CD14-positive monocyte (primary cell): ENCODE measurements around the gene PATE4. TPM values are rescaled to one million over a fixed set of nuclear protein-coding genes. Genes with fewer than 3 reads are reported as not detected.

Experiments used
- DNase-seq, 3 donors: peaks; one replicate each; pipeline ENCODE4 v3.0.0-alpha.2; 2011 to 2022
- H2AFZ ChIP-seq: 2 replicates; pipeline ENCODE4 v1.6.0; 2012; ENCODE audit warnings: mild to moderate bottlenecking, low read depth, low read length, inconsistent platforms; ENCODE audit not compliant: insufficient read depth, poor library complexity, severe bottlenecking
- H3K27ac ChIP-seq, 2 donors: 1 replicate in 1 of 2; 2 replicates in 1 of 2; pipeline ENCODE4 v1.5.1; 2012 to 2013; ENCODE audit warnings: low read length in 2 of 2, control low read depth in 1 of 2, inconsistent platforms in 1 of 2, low read depth in 1 of 2, mild to moderate bottlenecking in 1 of 2
- H3K27me3 ChIP-seq, 2 donors: one replicate each; pipeline versions ENCODE4 v1.6.0 to v1.6.1; 2011 to 2013; ENCODE audit warnings: low read length in 2 of 2; ENCODE audit not compliant: control insufficient read depth in 2 of 2, insufficient read depth in 2 of 2
- H3K36me3 ChIP-seq, 2 donors: replicated peaks in 1 of 2; 1 replicate in 1 of 2; 2 replicates in 1 of 2; pipeline versions ENCODE4 v1.5.1 to v1.6.1; 2012 to 2013; ENCODE audit warnings: low read length in 2 of 2, control low read depth in 1 of 2, inconsistent platforms in 1 of 2, mild to moderate bottlenecking in 1 of 2; ENCODE audit not compliant: insufficient read depth in 2 of 2, control insufficient read depth in 1 of 2
- H3K4me1 ChIP-seq, 2 donors: 1 replicate in 1 of 2; 2 replicates in 1 of 2; pipeline versions ENCODE4 v1.5.1 to v1.6.1; 2012 to 2013; ENCODE audit warnings: low read length in 2 of 2, control low read depth in 1 of 2, inconsistent platforms in 1 of 2, mild to moderate bottlenecking in 1 of 2, moderate library complexity in 1 of 2; ENCODE audit not compliant: insufficient read depth in 2 of 2, control insufficient read depth in 1 of 2
- H3K4me2 ChIP-seq: replicated peaks from 2 replicates; pipeline ENCODE3; 2012; ENCODE audit warnings: low read length, moderate library complexity, mild to moderate bottlenecking; ENCODE audit not compliant: poor library complexity, severe bottlenecking; ENCODE audit errors: extremely low read depth
- H3K4me3 ChIP-seq, 3 experiments: fragments of 200-600 bp in 1 of 3; sonication (generic) in 1 of 3; replicated peaks in 1 of 3; 1 replicate in 2 of 3; 2 replicates in 1 of 3; pipeline ENCODE4 v1.5.1; 2011 to 2013; ENCODE audit warnings: low read length in 3 of 3, mild to moderate bottlenecking in 3 of 3, control low read depth in 2 of 3, low read depth in 2 of 3, inconsistent platforms in 1 of 3, moderate library complexity in 1 of 3
- H3K79me2 ChIP-seq: 2 replicates; pipeline ENCODE4 v1.6.0; 2012; ENCODE audit warnings: mild to moderate bottlenecking, control low read depth, inconsistent platforms, low read length, moderate library complexity; ENCODE audit not compliant: insufficient read depth
- H3K9ac ChIP-seq: 2 replicates; pipeline ENCODE4 v1.6.0; 2017; ENCODE audit warnings: low read length, mild to moderate bottlenecking; ENCODE audit not compliant: insufficient read depth, poor library complexity, severe bottlenecking
- H3K9me3 ChIP-seq, 2 donors: replicated peaks in 1 of 2; 1 replicate in 1 of 2; 2 replicates in 1 of 2; pipeline versions ENCODE4 v1.5.1 to v1.6.1; 2012 to 2013; ENCODE audit warnings: low read length in 2 of 2, control low read depth in 1 of 2; ENCODE audit not compliant: control insufficient read depth in 1 of 2, insufficient read depth in 1 of 2
- H4K20me1 ChIP-seq: 2 replicates; pipeline ENCODE4 v1.6.0; 2012; ENCODE audit warnings: mild to moderate bottlenecking, low read length, control low read depth, moderate library complexity; ENCODE audit not compliant: insufficient read depth
- H3K27ac Mint-ChIP-seq, 7 donors: one replicate each; pipeline ENCODE4 v1.8.0; 2020; ENCODE audit warnings: mild to moderate bottlenecking in 7 of 7, mixed read lengths in 7 of 7, moderate library complexity in 6 of 7, inconsistent platforms in 2 of 7
- H3K27me3 Mint-ChIP-seq, 3 donors: one replicate each; pipeline ENCODE4 v1.8.0; 2021 to 2022; ENCODE audit warnings: low read depth in 3 of 3, mild to moderate bottlenecking in 3 of 3, mixed read lengths in 3 of 3, moderate library complexity in 3 of 3, inconsistent platforms in 1 of 3
- H3K36me3 Mint-ChIP-seq, 2 donors: one replicate each; pipeline ENCODE4 v1.8.0; 2020; ENCODE audit warnings: mixed read lengths in 2 of 2, inconsistent platforms in 1 of 2, mild to moderate bottlenecking in 1 of 2
- H3K4me1 Mint-ChIP-seq: one replicate; pipeline ENCODE4 v1.8.0; 2020; ENCODE audit warnings: mild to moderate bottlenecking, mixed read lengths
- H3K4me3 Mint-ChIP-seq, 2 donors: one replicate each; pipeline ENCODE4 v1.8.0; 2020; ENCODE audit warnings: mild to moderate bottlenecking in 2 of 2, mixed read lengths in 2 of 2, moderate library complexity in 1 of 2
- H3K9me3 Mint-ChIP-seq, 7 donors: one replicate each; pipeline ENCODE4 v1.8.0; 2020 to 2022; ENCODE audit warnings: mixed read lengths in 7 of 7, mild to moderate bottlenecking in 6 of 7, moderate library complexity in 6 of 7, inconsistent platforms in 2 of 7
- CTCF ChIP-seq: fragments of 200-600 bp; IDR thresholded peaks from one replicate; pipeline ENCODE4 v1.8.0; 2022; ENCODE audit warnings: antibody characterized with exemption, mild to moderate bottlenecking
- WGBS: methylation state at CpG from one replicate; pipeline ENCODE4 v1.1.5; 2013; ENCODE audit warnings: missing lambda C conversion rate; ENCODE audit not compliant: insufficient coverage; 5-methylcytosine and 5-hydroxymethylcytosine counted together
- intact Hi-C, 2 donors: fragments of 100-400 bp; cut with micrococcal nuclease; formaldehyde crosslinking; loops; one replicate each; pipeline versions ENCODE4 v1.15.0 to v1.15.1; 2023
- polyA plus RNA-seq, 3 donors: library from polyadenylated mRNA; depleted of rRNA in 1 of 3; unstranded in 2 of 3; stranded (reverse) in 1 of 3; fragments of 300-500 nt in 2 of 3; fragments of >200 nt in 1 of 3; fragmentation: Illumina TruSeq in 2 of 3; gene quantifications; 1 replicate in 2 of 3; 2 replicates in 1 of 3; pipeline ENCODE4 v1.2.3, GENCODE V29; 2012 to 2021

The PATE4 gene
- polyA plus RNA-seq, 3 donors = not detected

- H3K9me3 ChIP-seq = peaks cover 8 to 15% of the 10 kb centered on the region in 2 donors
- H3K4me3 ChIP-seq = no peak overlapping the region
- Mint-ChIP-seq H3K27ac (no peak overlapping the region), H3K4me1 (no peaks in the 10 kb centered on the region), H3K4me3 (no peak overlapping the region), H3K27me3 (peaks cover 0 to 1% (median 1%) of the 10 kb centered on the region in 3 donors), H3K36me3 (no peaks in the 10 kb centered on the region), H3K9me3 (peaks cover 1 to 22% (median 10%) of the 10 kb centered on the region in 7 donors)
- H3K9ac ChIP-seq = no peak overlapping the region
- DNase-seq = no peak
- no peak overlapping the region for H2AFZ ChIP-seq
- no peak overlapping the region for H3K4me2 ChIP-seq
- no peak for TF ChIP-seq CTCF
- no peaks in the 10 kb centered on the region for H3K79me2 ChIP-seq
- intact Hi-C loops = no loop called here
- no peaks in the 10 kb centered on the region for H3K36me3 ChIP-seq
- WGBS = 61% methylated on average over 3 of the region's 4 CpGs
- H3K4me1 ChIP-seq = no peaks in the 10 kb centered on the region
- H3K27ac ChIP-seq = no peak overlapping the region
- no peaks in the 10 kb centered on the region for H4K20me1 ChIP-seq
- H3K27me3 ChIP-seq = no peaks in the 10 kb centered on the region
Observed at GRCh38 chr11:125797641-125798040, 35.5 kb upstream of the PATE4 start.

GRCh38 chr11:125799808-125800207, 33.3 kb upstream of the PATE4 start:
- peaks cover 18 to 26% of the 10 kb centered on the region in 2 donors for H3K9me3 ChIP-seq
- no peaks in the 10 kb centered on the region for H3K4me1 ChIP-seq
- no peak overlapping the region for H3K4me3 Mint-ChIP-seq
- H3K27me3 Mint-ChIP-seq = peaks cover 0 to 1% (median 1%) of the 10 kb centered on the region in 3 donors
- H3K36me3 ChIP-seq = no peaks in the 10 kb centered on the region
- no peaks in the 10 kb centered on the region for H4K20me1 ChIP-seq
- H3K4me2 ChIP-seq = no peak overlapping the region
- no peak overlapping the region for H2AFZ ChIP-seq
- peaks cover 8 to 30% (median 19%) of the 10 kb centered on the region in 7 donors for H3K9me3 Mint-ChIP-seq
- no CpG with 5 or more reads among the region's 2 CpGs for WGBS
- H3K4me3 ChIP-seq = no peak overlapping the region
- intact Hi-C loops = no loop called here
- H3K79me2 ChIP-seq = no peaks in the 10 kb centered on the region
- no peaks in the 10 kb centered on the region for H3K36me3 Mint-ChIP-seq
- H3K27ac ChIP-seq = no peak overlapping the region
- H3K4me1 Mint-ChIP-seq = no peaks in the 10 kb centered on the region
- DNase-seq = no peak
- no peak overlapping the region for H3K27ac Mint-ChIP-seq
- H3K27me3 ChIP-seq = no peaks in the 10 kb centered on the region
- TF ChIP-seq CTCF = no peak
- no peak overlapping the region for H3K9ac ChIP-seq
